HepG2 (cell line): ENCODE results near the gene CYP21A2. TPM values are rescaled to one million over a fixed set of nuclear protein-coding genes. Genes with fewer than 3 reads are reported as not detected.
"Not testable (repeated sequence)": the region's sequence is repeated elsewhere in the genome, so short reads cannot be mapped to it uniquely, and the experiment has no call there.

Source experiments
- ATAC-seq: fragments of 200-7000 bp; cut with Tn5 transposase; 3 replicates; pipeline ENCODE4 v1.9.1; 2020; ENCODE audit warnings: mild to moderate bottlenecking, moderate library complexity
- BruUV-seq: library from RNA; stranded (reverse); fragments of 400-500 nt; replicated peaks from 2 replicates; lab custom pipeline; 2021; lab: Mats Ljungman, UMichigan
- CTCF ChIA-PET: fragments of 300-600 bp; formaldehyde crosslinking; extraction: SDS; loops from one replicate; lab custom pipeline; 2021; ENCODE audit warnings: low total read pairs, inconsistent platforms, low intra/inter-chr PET ratio; lab: Yijun Ruan, JAX
- POLR2A ChIA-PET: fragments of 350-600 bp; sonication (Branson Sonifier 250); formaldehyde crosslinking; loops from one replicate; lab custom pipeline; 2020; ENCODE audit warnings: antibody characterized with exemption, inconsistent platforms; lab: Yijun Ruan, JAX
- DNase-seq: peaks from one replicate; pipeline ENCODE4 v3.0.0-alpha.2; 2015; ENCODE audit warnings: low spot score
- FAIRE-seq: peaks from 3 replicates; lab custom pipeline; 2011; peaks lifted over from hg19 to GRCh38; lab: Jason Lieb, UNC
- H2AFZ ChIP-seq: one replicate; pipeline ENCODE4 v1.6.1; 2011; ENCODE audit warnings: low read length, inconsistent platforms
- H3K27ac ChIP-seq: fragments of 300-600 bp; 3 replicates; pipeline ENCODE4 v1.8.0; 2011; ENCODE audit warnings: mixed run types, mild to moderate bottlenecking, mixed read lengths, low read length, inconsistent platforms; ENCODE audit not compliant: insufficient read depth; ENCODE audit errors: extremely low read length
- H3K27me3 ChIP-seq, 2 experiments: fragments of 200-600 bp in 1 of 2; 2 replicates in 1 of 2; 3 replicates in 1 of 2; pipeline versions ENCODE4 v1.6.0 to v1.8.0; 2011; ENCODE audit warnings: low read length in 2 of 2, mild to moderate bottlenecking in 2 of 2, moderate library complexity in 2 of 2, inconsistent platforms in 1 of 2; ENCODE audit not compliant: insufficient read depth in 2 of 2, control insufficient read depth in 1 of 2
- H3K36me3 ChIP-seq, 2 experiments: fragments of 200-600 bp in 1 of 2; replicated peaks in 1 of 2; 2 replicates in 1 of 2; 3 replicates in 1 of 2; pipeline versions ENCODE4 v1.5.1 to v1.8.0; 2011; ENCODE audit warnings: low read length in 2 of 2, inconsistent platforms in 1 of 2; ENCODE audit not compliant: insufficient read depth in 2 of 2, control insufficient read depth in 1 of 2
- H3K4me1 ChIP-seq: 2 replicates; pipeline ENCODE4 v1.5.1; 2012; ENCODE audit warnings: low read length, inconsistent platforms; ENCODE audit not compliant: insufficient read depth
- H3K4me2 ChIP-seq: 2 replicates; pipeline ENCODE4 v1.6.0; 2011; ENCODE audit warnings: low read depth, low read length, inconsistent platforms
- H3K4me3 ChIP-seq, 3 experiments: fragments of 200-600 bp in 1 of 3; sonication (generic), shearing (Covaris generic) in 1 of 3; replicated peaks in 1 of 3; 2 replicates each; pipeline ENCODE4 v1.5.1; 2011 to 2016; ENCODE audit warnings: low read length in 3 of 3, inconsistent platforms in 2 of 3, low read depth in 2 of 3, mild to moderate bottlenecking in 2 of 3, control low read depth in 1 of 3, mixed read lengths in 1 of 3; ENCODE audit not compliant: insufficient read depth in 1 of 3
- H3K79me2 ChIP-seq: one replicate; pipeline ENCODE4 v1.6.1; 2011; ENCODE audit warnings: low read length, inconsistent platforms; ENCODE audit not compliant: insufficient read depth
- H3K9ac ChIP-seq: 2 replicates; pipeline ENCODE4 v1.6.0; 2011; ENCODE audit warnings: mild to moderate bottlenecking, low read depth, low read length, inconsistent platforms; ENCODE audit not compliant: insufficient read depth
- H3K9me3 ChIP-seq: 2 replicates; pipeline ENCODE4 v1.5.1; 2012; ENCODE audit warnings: mild to moderate bottlenecking, low read length
- H4K20me1 ChIP-seq: 2 replicates; pipeline ENCODE4 v1.6.0; 2011; ENCODE audit warnings: inconsistent platforms, mild to moderate bottlenecking, low read length, moderate library complexity; ENCODE audit not compliant: insufficient read depth
- AGO1 ChIP-seq: fragments of 200-400 bp; formaldehyde crosslinking; IDR thresholded peaks from 2 replicates; pipeline ENCODE4 v1.6.1; 2017; ENCODE audit warnings: mild to moderate bottlenecking, low read depth, low read length, moderate library complexity; ENCODE audit not compliant: poor library complexity, severe bottlenecking
- HNRNPL ChIP-seq: fragments of 200-400 bp; formaldehyde crosslinking; IDR thresholded peaks from 2 replicates; pipeline ENCODE4 v1.6.1; 2017; ENCODE audit warnings: mild to moderate bottlenecking, low read depth, low read length
- WGBS: methylation state at CpG from one replicate; pipeline ENCODE4 v1.1.6; 2017; ENCODE audit warnings: low lambda C conversion rate; 5-methylcytosine and 5-hydroxymethylcytosine counted together
- in situ Hi-C: cut with HindIII; loops from 2 replicates; pipeline ENCODE4 v1.10.0; 2017; ENCODE audit warnings: low pct_unique_long_range_greater_than_20kb; ENCODE audit not compliant: extremely low pct_ligation_motif_present
- intact Hi-C: fragments of 100-400 bp; cut with micrococcal nuclease; formaldehyde crosslinking; loops from one replicate; pipeline ENCODE4 v1.10.0; 2022; ENCODE audit not compliant: unreplicated experiment
- polyA plus RNA-seq, 8 experiments: library from polyadenylated mRNA; depleted of rRNA in 3 of 8; stranded (reverse) in 7 of 8; unstranded in 1 of 8; fragments of >200 nt; fragmentation: Illumina TruSeq in 4 of 8; extraction: Trizol in 4 of 8; gene quantifications; 2 replicates each; pipeline versions ENCODE4 v1.2.1 to v1.2.3, GENCODE V29; 2011 to 2016; ENCODE audit warnings: low read depth in 4 of 8, missing spikeins in 1 of 8, mixed read lengths in 1 of 8; ENCODE audit not compliant: insufficient read depth in 1 of 8
- total RNA-seq, 5 experiments: library from RNA; depleted of rRNA; stranded (reverse); fragments of >200 nt; fragmentation: Illumina TruSeq; extraction: Trizol; gene quantifications; 2 replicates each; pipeline ENCODE4 v1.2.3, GENCODE V29; 2016; ENCODE audit warnings: low read depth in 1 of 5

CYP21A2 gene
- total and polyA plus RNA-seq, 2 of the 13 experiments (the other 11 are each of a cell fraction or from before 2014, with no cell fraction given), result 1.5 to 6.3 TPM

DNA sequence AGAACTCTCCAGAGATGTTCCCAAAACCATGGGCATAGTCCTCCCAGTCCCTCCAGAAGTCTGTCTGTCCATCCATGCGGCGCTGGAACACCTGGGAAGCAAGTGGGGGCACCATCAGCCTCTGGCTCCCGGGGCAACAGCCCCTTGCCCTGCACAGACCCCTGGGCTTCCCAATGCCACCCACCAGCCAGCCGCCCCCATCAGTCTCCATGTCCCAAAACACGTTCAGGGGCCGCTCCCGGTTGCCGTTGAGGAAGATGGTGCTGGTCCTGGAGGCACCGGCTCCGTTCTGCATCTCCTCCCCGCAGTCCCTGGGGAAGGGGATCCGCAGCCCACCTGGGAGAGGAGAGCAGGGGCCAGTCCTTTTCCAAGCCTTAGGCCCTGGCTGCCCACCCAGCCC, 28.7 kb upstream of the CYP21A2 start:
- H3K27me3 ChIP-seq, DNase-seq, BruUV-seq, CTCF ChIA-PET, H3K4me2 ChIP-seq, H2AFZ ChIP-seq, ATAC-seq, H4K20me1 ChIP-seq, POLR2A ChIA-PET, H3K9ac ChIP-seq, H3K4me3 ChIP-seq, H3K36me3 ChIP-seq, FAIRE-seq, in situ Hi-C loops, H3K9me3 ChIP-seq, intact Hi-C loops, H3K79me2 ChIP-seq, H3K27ac ChIP-seq: not testable (repeated sequence)
- WGBS, result 50% methylated on average over 4 of the region's 12 CpGs
- peaks cover 30% of the 10 kb centered on the region for H3K4me1 ChIP-seq

DNA sequence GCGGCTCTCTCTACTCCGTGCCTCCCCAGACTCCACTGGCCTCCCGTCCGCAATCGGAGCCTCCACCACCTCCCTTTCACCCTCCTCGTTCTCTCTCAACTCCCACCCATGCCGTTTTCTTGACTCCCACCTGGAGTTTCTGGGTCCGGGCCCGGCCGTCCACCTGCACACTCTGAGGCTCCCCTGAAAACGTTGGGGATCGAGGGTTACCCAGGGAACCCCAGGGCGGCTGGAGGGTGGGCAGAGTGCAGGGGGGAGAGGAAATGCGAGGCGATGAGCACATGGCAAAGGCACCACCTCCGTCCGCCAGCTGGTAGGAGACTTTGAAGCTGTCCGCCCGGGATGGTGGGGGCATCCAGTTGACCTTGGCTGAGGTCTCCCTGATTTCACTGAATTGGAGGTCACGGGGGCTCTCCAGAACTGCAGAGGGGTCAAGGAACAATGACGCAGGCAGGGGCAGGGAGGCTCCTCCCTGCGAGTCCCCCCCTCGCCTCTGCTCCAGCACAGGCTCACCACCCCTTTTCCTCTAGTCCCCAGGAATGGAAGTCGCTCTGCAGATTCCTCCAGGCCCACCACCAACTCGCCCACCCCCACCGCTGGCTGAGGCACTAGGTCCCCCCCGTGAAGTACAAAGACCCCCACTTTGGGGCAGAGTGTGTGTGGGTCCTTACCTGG, 27.2 kb upstream of the CYP21A2 start:
- CTCF ChIA-PET, FAIRE-seq, DNase-seq: not testable (repeated sequence)

DNA sequence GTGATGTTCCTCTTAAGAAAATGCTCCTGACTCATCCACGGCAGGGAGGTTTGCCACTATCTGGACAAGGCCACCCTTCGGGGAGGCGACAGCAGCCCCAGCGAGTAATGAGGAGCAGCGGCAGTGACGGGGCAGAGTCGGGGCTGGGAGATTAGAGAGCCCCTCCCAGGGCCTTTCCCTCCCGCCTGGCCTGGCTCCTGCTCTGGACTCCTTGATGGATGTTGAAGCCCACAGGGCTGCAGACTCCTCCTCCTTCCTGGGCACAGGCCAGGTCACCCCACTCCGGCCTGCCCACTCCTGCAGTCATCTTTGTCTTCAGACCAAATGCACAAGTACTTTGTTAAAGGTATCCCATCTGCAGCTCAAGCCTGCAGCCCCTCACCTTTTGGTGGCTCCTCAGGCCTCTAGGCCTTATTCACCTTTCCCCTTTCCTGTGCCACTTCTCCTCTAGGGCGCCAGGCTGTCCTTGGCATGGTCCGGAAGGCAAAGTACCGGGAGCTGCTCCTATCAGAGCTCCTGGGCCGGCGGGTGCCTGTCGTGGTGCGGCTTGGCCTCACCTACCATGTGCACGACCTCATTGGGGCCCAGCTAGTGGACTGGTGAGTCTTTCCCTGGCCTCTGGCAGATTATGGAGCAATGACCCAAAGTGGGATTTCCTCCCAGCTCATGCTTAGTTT, 25.1 kb upstream of the CYP21A2 start:
- H3K36me3 ChIP-seq, H3K27me3 ChIP-seq, BruUV-seq, CTCF ChIA-PET, H3K9ac ChIP-seq, H3K9me3 ChIP-seq, in situ Hi-C loops, H3K4me1 ChIP-seq, H2AFZ ChIP-seq, H3K4me3 ChIP-seq, POLR2A ChIA-PET, FAIRE-seq, H4K20me1 ChIP-seq, ATAC-seq, H3K79me2 ChIP-seq, intact Hi-C loops, H3K27ac ChIP-seq, H3K4me2 ChIP-seq: not testable (repeated sequence)
- DNase-seq, result peak; percentile 0
- WGBS, result 85% methylated on average over 15 of the region's 17 CpGs

More for the DNA sequence above, 27.2 kb upstream of the CYP21A2 start:
- H2AFZ ChIP-seq, H3K9me3 ChIP-seq, H3K4me2 ChIP-seq, H3K4me3 ChIP-seq, H3K27ac ChIP-seq, POLR2A ChIA-PET, H3K9ac ChIP-seq, H3K36me3 ChIP-seq, H4K20me1 ChIP-seq, H3K27me3 ChIP-seq, BruUV-seq, intact Hi-C loops, in situ Hi-C loops, ATAC-seq, H3K79me2 ChIP-seq: not testable (repeated sequence)
- TF ChIP-seq HNRNPL (0 out of 2 replicates have a peak, but pooled peaks have one; percentile 25), AGO1 (peak; percentile 87)
- peaks cover 17% of the 10 kb centered on the region; the same call in 1 of the 2 replicates for H3K4me1 ChIP-seq
- WGBS, result 63% methylated on average over 20 of the region's 27 CpGs

DNA sequence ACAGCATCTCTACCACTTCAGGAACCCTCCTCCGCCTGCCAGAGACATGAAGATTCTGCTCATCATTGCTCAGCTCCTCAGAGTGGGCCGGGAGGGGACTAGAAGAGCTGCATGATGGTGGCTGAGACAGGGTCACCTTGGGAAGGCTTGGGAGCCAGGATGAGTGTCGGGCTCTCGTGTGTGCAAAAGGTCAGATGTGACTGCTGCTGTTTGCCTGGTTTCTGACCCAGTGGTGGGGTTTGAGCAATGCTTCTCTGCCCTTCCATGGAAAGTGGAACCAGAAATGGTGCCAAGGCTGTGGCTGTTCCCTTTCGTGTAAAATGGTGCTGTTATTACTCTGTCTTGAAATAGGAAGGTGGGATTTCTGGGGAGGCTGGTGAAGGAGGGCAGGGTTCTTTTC, 24.5 kb upstream of the CYP21A2 start:
- H4K20me1 ChIP-seq, POLR2A ChIA-PET, H3K4me2 ChIP-seq, H3K4me1 ChIP-seq, H3K9ac ChIP-seq, DNase-seq, in situ Hi-C loops, CTCF ChIA-PET, FAIRE-seq, ATAC-seq, H3K27ac ChIP-seq, H2AFZ ChIP-seq, H3K9me3 ChIP-seq, intact Hi-C loops, H3K79me2 ChIP-seq, BruUV-seq, H3K27me3 ChIP-seq, H3K4me3 ChIP-seq, H3K36me3 ChIP-seq: not testable (repeated sequence)
- WGBS, result no CpG with 5 or more reads among the region's 5 CpGs
